A549 treated with Hydrocortisone at 1 μM for 4 hours (cell line): ENCODE measurements around the gene ZNF48. TPM values are rescaled to one million over a fixed set of nuclear protein-coding genes. Genes with fewer than 3 reads are reported as not detected.

Experiments used
- total RNA-seq: library from RNA; stranded (reverse); fragments of 200-300 nt; extraction: Qiagen RNA extraction; gene quantifications from 5 replicates; pipeline ENCODE4 v1.2.3, GENCODE V29; 2022

ZNF48 gene
- 12.3 to 13.4 TPM (median 12.9 TPM) in 5 replicates for total RNA-seq

GRCh38 chr16:30395155-30395991 lies at the start of gene ZNF48:
TSS of gene ZNF48 (plus strand) at chr16:30395420. CDS start at chr16:30395795, 375 bp downstream.

GRCh38 chr16:30355144-30355953 lies 39.9 kb upstream of the ZNF48 start, which contains the start of gene CD2BP2:
TSS of gene CD2BP2 (minus strand) at chr16:30355308. CDS start at chr16:30354681, 627 bp downstream.

GRCh38 chr16:30370456-30371247 lies 24.6 kb upstream of the ZNF48 start, which contains the start of gene TBC1D10B:
TSS of gene TBC1D10B (minus strand) at chr16:30370494. CDS start at chr16:30370183, 311 bp downstream.

GRCh38 chr16:30374538-30374937 lies 20.7 kb upstream of the ZNF48 start, which contains the start of gene MYL11:
TSS of gene MYL11 (plus strand) at chr16:30374802. CDS start at chr16:30374858, 56 bp downstream.

GRCh38 chr16:30382111-30382881 lies 12.9 kb upstream of the ZNF48 start, which contains the start of gene SEPTIN1:
TSS of gene SEPTIN1 (minus strand) at chr16:30382561. CDS start at chr16:30382542, 19 bp downstream.

GRCh38 chr16:30407102-30407803 lies 12.0 kb downstream of the ZNF48 start, which contains the start of gene ZNF771:
TSS of gene ZNF771 (plus strand) at chr16:30407606. CDS start at chr16:30408054, 448 bp downstream.

GRCh38 chr16:30429678-30430427 lies 34.6 kb downstream of the ZNF48 start, which contains the start of gene DCTPP1:
TSS of gene DCTPP1 (minus strand) at chr16:30430030. CDS start at chr16:30429980, 50 bp downstream.

GRCh38 chr16:30445408-30446202 lies 50.4 kb downstream of the ZNF48 start, which contains the start of gene SEPHS2:
TSS of gene SEPHS2 (minus strand) at chr16:30445874. CDS start at chr16:30445727, 147 bp downstream.

Other genes with a start within 250 kb of the ZNF48 start
- gene CORO1A, start 211.8 kb upstream of the ZNF48 start, total RNA-seq = 1.9 to 2.9 TPM (median 2.8 TPM) in 5 replicates
- 98.3 to 218 TPM (median 209 TPM) in 5 replicates for gene BOLA2B, start 201.8 kb upstream of the ZNF48 start, total RNA-seq
- 7.8 to 14.7 TPM (median 13.7 TPM) in 5 replicates for gene SLX1A, start 201.5 kb upstream of the ZNF48 start, total RNA-seq
- 4.9 to 10.8 TPM (median 7.0 TPM) in 5 replicates for gene SULT1A3, start 196.2 kb upstream of the ZNF48 start, total RNA-seq
- gene NPIPB13, start 146.9 kb upstream of the ZNF48 start, total RNA-seq = 1.7 to 3.0 TPM (median 2.7 TPM) in 5 replicates
- gene CD2BP2, start 40.1 kb upstream of the ZNF48 start, total RNA-seq = 61.2 to 68.0 TPM (median 65.7 TPM) in 5 replicates
- gene TBC1D10B, start 24.9 kb upstream of the ZNF48 start, total RNA-seq = 26.1 to 31.4 TPM (median 28.8 TPM) in 5 replicates
- gene MYL11, start 20.6 kb upstream of the ZNF48 start, total RNA-seq = 0.39 to 0.67 TPM in 2 of 5 replicates, not detected in the others
- 0.97 to 2.6 TPM (median 2.1 TPM) in 5 replicates for gene SEPTIN1, start 12.9 kb upstream of the ZNF48 start, total RNA-seq
- 2.9 to 6.5 TPM (median 5.4 TPM) in 5 replicates for gene ZNF771, start 12.2 kb downstream of the ZNF48 start, total RNA-seq
- 106 to 133 TPM (median 129 TPM) in 5 replicates for gene DCTPP1, start 34.6 kb downstream of the ZNF48 start, total RNA-seq
- 45.4 to 50.6 TPM (median 46.4 TPM) in 5 replicates for gene SEPHS2, start 50.5 kb downstream of the ZNF48 start, total RNA-seq
- 0.03 to 0.18 TPM (median 0.09 TPM) in 5 replicates for gene ITGAL, start 77.3 kb downstream of the ZNF48 start, total RNA-seq
- gene ZNF768, start 131.1 kb downstream of the ZNF48 start, total RNA-seq = 43.1 to 47.3 TPM (median 44.9 TPM) in 5 replicates
- gene ZNF747, start 139.4 kb downstream of the ZNF48 start, total RNA-seq = 4.0 to 5.0 TPM (median 4.5 TPM) in 5 replicates
- 5.1 to 6.1 TPM (median 5.6 TPM) in 5 replicates for gene ZNF764, start 163.0 kb downstream of the ZNF48 start, total RNA-seq
- gene ZNF688, start 176.3 kb downstream of the ZNF48 start, total RNA-seq = 5.9 to 6.7 TPM (median 6.1 TPM) in 5 replicates
- gene ZNF785, start 190.3 kb downstream of the ZNF48 start, total RNA-seq = not detected in 5 replicates
- gene ZNF689, start 215.0 kb downstream of the ZNF48 start, total RNA-seq = 7.5 to 9.3 TPM (median 8.4 TPM) in 5 replicates